Neuron (in vitro differentiated cells): ENCODE results near the gene TTLL9.
A peak's percentile ranks its signal among the peaks of the same experiment; 100 is the strongest.

ENCODE experiments used
- H2AFZ ChIP-seq: one replicate; pipeline ENCODE4 v1.6.1; 2013; ENCODE audit warnings: low read depth, mild to moderate bottlenecking, inconsistent platforms, low read length, moderate library complexity
- H3K27me3 ChIP-seq: one replicate; pipeline ENCODE4 v1.6.1; 2013; ENCODE audit warnings: low read length; ENCODE audit not compliant: insufficient read depth
- H3K36me3 ChIP-seq: one replicate; pipeline ENCODE4 v1.6.1; 2013; ENCODE audit warnings: low read length; ENCODE audit not compliant: insufficient read depth
- H3K4me1 ChIP-seq: one replicate; pipeline ENCODE4 v1.6.1; 2013; ENCODE audit warnings: low read length; ENCODE audit not compliant: insufficient read depth
- H3K4me3 ChIP-seq: 2 replicates; pipeline ENCODE4 v1.5.1; 2013; ENCODE audit warnings: mild to moderate bottlenecking, low read length, moderate library complexity
- H3K9me3 ChIP-seq: one replicate; pipeline ENCODE4 v1.6.1; 2013; ENCODE audit warnings: low read length

The TTLL9 gene

DNA sequence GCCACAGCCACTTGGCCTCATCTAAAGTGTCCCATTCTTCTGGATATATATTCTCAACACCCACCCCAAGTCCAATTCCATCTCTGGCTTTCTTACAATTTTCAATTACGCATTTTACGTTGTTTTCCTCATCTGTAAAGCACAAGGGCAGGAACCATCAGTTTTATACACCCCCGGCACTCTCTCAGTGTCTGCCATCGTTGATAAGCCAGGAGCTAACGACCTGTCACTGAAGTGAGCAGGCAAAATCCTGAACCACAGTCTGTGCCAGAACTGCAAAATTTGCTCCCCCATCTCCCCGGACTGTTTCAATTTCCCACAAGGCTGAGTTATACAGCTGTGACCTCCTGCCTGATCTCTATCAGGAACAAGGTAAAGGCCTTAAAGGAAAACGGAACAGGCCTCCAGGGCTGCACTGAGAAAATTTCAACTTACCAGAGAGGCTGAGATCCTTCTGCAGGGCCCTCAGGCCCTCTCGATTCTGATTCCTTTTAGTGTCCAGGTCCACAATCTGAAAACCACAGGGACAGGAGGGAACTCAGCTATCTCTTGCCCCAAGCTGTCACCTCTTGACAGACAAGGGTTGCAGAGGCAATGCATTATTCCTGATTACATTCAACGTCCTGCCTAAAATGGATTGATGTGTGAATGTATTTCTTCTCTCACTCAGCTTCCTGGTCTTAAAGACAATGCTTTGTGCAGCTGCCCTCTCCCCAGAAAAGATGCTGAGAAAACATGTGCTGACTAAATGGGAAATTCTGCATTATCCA, 79.6 kb downstream of the TTLL9 start:
- H2AFZ ChIP-seq = no peak overlapping the region
- peaks cover 51% of the 10 kb centered on the region for H3K36me3 ChIP-seq
- H3K9me3 ChIP-seq = peaks cover 6% of the 10 kb centered on the region
- peaks cover 3% of the 10 kb centered on the region for H3K27me3 ChIP-seq
- H3K4me1 ChIP-seq = peaks cover 14% of the 10 kb centered on the region
- peak overlapping the region; percentile 100 for H3K4me3 ChIP-seq

DNA sequence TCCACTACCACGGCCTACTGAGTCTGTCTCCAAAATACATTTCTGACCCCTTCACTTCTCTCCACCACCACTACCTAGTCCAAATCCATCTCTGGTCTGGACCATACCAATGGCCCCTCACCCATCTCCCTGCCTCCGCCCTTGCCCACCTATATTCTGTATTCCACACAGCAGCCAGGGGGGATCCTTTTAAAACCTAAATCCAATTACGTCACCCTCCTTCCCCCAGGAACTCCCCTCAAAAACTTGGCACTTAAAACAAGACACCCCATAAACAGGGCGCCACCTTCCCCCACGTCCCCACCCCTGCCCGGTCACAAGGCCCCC, 80.7 kb downstream of the TTLL9 start:
- Histone ChIP-seq H2AFZ (peak overlapping the region; percentile 84), H3K4me1 (peaks cover 14% of the 10 kb centered on the region), H3K27me3 (peaks cover 3% of the 10 kb centered on the region), H3K9me3 (peaks cover 6% of the 10 kb centered on the region), H3K4me3 (peak overlapping the region; percentile 100), H3K36me3 (peaks cover 40% of the 10 kb centered on the region)

DNA sequence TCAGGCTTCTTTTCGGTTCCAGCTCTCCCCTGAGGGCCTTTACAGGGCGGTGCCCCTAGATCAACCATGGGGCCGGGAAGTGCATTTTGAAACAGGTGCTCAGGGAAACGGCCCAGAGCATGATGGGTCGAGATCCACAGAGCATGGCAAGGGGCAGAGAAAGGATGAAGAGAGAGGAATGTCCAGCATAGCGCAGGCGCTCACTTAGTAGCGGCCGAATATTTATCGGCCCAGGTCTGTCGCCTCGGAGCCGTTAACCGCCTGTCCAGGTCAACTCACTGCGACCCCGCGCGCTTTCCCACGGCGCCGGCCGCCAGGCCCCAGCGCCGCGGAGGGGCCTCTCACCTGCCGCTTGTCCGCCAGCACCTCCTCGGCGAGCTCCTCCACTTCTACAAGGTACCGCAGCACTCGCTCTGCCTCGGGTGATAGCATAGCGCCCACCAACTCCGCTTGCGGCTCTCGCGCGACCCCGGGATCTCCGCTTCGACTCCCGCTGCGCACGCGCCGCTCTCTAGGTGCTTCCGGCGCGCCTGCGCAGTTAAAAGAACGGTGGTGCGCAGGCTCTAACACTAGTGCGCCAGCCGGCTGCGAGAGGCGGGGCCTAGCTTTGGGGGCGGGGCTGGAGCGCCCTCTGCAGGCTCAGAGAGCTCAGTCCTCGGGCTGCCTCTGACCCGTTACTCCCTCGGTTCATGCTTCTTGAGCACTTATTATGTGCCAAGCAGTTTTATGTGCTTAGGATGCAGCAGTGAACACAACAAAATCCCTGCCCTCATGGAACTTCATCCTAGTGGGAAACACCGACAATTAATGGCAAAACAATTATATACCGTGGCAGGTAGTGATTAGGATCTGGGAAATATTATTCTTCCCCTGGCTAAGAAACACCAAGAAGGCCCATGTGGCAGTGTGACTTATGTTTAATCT, 81.4 kb downstream of the TTLL9 start, which contains the start of gene PDRG1:
PDRG1 (minus strand) TSS at position 517 of the 924 bp plus-strand sequence; CDS start at position 432, 85 bp downstream.
- H2AFZ ChIP-seq = peak within 1 kb of the TSS; percentile 84
- H3K9me3 ChIP-seq = peaks cover 6% of the 10 kb centered on the region
- H3K4me1 ChIP-seq = peaks cover 14% of the 10 kb centered on the region
- H3K36me3 ChIP-seq = peaks cover 34% of the 10 kb centered on the region
- peaks cover 3% of the 10 kb centered on the region for H3K27me3 ChIP-seq
- H3K4me3 ChIP-seq = peak within 1 kb of the TSS; percentile 100

DNA sequence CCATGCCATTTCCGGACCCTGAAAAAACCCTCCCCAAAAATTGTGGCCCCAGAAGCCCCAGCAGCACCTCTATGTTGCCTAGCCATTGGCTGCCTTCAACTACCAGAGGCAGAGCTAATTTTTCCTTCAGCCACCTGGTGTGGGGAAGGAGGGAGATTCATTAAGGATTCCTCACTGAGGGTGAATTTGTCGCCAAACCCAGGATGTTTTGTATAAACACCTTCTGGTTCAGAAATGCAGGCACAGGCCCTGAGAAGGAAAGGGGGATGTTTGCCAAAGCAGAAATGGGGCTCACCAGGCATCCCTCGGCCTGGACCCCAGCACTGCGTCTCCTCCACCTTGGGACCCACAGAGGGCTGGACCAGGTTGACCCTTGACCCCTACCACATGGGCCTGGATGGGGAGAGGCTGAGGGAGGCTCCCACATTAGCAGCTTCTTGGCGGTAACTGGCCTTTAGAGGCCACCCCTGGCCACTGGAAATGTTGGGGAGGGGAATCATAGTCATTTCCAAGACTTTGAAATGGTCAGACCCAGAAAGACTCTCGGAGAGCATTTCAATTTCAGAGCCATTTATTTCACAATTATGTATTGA, 83.2 kb downstream of the TTLL9 start:
- Histone ChIP-seq H3K36me3 (peaks cover 15% of the 10 kb centered on the region), H3K9me3 (no peaks in the 10 kb centered on the region)

DNA sequence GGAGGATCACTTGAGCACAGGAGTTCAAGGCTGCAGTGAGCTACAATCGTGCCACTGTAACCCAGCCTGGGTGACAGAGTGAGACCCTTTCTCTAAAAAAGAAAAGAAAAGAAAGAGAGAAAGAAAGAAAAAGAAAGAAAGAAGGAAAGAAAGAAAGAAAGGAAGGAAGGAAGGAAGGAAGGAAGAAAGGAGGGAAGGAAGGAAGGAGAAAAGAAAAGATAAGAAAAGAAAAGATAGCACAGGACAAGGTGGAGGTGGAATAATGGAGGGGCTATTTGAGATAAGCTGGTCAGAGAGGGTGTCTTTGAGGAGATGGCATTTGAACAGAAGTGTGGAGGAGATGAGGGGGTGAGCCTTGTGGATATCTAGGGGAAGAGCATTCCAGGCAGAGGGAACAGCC, 84.1 kb downstream of the TTLL9 start:
- Histone ChIP-seq H3K4me1 (peaks cover 14% of the 10 kb centered on the region), H3K27me3 (peaks cover 6% of the 10 kb centered on the region), H3K4me3 (no peak overlapping the region), H3K36me3 (peaks cover 8% of the 10 kb centered on the region), H2AFZ (no peak overlapping the region), H3K9me3 (no peaks in the 10 kb centered on the region)

More for the DNA sequence above, 83.2 kb downstream of the TTLL9 start:
- H2AFZ ChIP-seq = no peak overlapping the region
- peaks cover 3% of the 10 kb centered on the region for H3K27me3 ChIP-seq
- H3K4me3 ChIP-seq = no peak overlapping the region
- H3K4me1 ChIP-seq = peaks cover 14% of the 10 kb centered on the region

DNA sequence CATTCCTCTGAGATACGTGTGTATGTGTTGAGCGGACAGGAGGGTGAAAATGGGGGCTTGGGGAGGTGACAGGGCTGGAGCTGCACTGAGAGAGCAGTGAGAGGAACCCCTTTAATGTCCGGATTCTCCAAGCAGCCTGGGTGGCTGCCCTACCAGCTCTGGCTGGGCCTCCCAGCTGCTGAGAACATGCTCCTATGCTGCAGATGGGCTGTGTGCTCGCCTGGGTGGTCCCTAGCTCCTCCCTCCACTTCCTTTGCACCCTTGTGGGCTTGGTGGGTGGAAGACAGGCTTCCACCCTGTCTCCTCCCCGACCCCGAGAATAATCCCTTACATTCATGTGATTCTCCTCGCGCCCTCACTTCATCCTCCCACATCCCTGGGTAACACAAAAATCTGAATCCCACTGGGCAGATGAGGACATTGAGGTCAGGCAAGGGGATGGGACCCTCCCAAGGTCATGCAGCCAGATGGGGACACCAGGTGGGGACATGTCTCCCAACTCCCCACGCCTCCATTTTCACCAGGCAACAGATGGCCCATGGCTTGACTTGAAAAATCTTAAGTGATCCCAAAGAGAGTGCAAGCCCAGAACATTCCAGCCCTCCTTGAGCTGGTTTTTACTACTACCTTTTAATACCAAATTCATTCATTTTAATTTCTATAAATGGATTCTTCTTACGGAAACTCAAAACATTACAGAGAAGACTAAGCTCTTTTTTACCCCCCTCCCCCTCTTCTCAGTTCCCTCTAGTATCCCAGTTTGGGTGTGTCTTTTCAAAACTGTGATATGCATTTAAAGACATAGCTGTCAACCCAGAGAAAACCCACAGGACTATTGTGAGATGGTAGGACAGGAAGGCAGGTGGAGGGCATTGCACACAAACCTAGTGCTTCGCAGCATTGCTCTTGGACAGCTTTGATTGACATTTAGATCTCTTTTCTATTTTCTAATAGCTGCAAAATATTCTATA, 86.4 kb downstream of the TTLL9 start:
- Histone ChIP-seq H3K4me3 (no peak overlapping the region), H3K27me3 (peaks cover 11% of the 10 kb centered on the region), H2AFZ (no peak overlapping the region), H3K9me3 (no peaks in the 10 kb centered on the region), H3K36me3 (no peaks in the 10 kb centered on the region), H3K4me1 (no peaks in the 10 kb centered on the region)

DNA sequence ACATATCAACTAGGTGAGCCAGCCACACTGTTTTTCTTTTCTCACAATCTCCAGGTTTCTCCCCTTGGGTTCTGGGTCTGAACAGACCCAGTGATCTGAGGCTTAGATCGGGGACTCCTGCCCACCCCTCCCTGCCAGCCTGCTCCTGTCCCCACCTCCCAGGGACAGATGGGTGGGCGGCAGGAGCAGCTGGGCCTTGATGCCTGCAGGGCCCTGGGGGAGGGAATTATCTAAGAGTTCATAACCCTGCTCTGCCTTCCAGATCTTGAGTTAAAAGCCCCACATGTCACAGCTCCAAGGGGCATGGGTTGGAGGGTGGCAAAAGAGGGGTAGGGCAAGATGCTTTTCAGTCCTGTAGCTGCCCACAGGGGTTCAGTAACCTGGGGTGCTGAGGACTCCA, 92.3 kb downstream of the TTLL9 start:
- Histone ChIP-seq H2AFZ (no peak overlapping the region), H3K27me3 (peaks cover 48% of the 10 kb centered on the region), H3K4me3 (no peak overlapping the region), H3K9me3 (no peaks in the 10 kb centered on the region), H3K4me1 (peaks cover 2% of the 10 kb centered on the region), H3K36me3 (no peaks in the 10 kb centered on the region)

DNA sequence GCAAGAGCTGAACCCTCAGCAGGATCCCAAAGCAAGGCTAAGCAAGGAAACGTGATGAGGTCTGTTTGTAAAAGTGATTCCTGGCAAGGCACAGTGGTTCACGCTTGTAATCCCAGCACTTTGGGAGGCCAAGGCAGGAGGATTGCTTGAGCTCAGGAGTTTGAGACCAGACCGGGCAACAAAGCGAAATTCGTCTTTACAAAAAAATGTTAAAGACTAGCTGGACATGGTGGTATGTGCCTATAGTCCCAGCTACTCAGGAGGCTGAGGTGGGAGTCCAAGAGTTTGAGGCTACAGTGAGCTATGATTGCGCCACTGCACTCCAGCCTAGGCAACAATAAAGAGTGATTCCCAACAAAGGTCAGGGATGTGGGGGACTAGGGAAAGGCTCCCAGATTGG, 93.5 kb downstream of the TTLL9 start:
- Histone ChIP-seq H3K4me1 (peaks cover 2% of the 10 kb centered on the region), H3K4me3 (no peak overlapping the region), H3K36me3 (no peaks in the 10 kb centered on the region), H2AFZ (no peak overlapping the region), H3K9me3 (no peaks in the 10 kb centered on the region), H3K27me3 (peaks cover 48% of the 10 kb centered on the region)

DNA sequence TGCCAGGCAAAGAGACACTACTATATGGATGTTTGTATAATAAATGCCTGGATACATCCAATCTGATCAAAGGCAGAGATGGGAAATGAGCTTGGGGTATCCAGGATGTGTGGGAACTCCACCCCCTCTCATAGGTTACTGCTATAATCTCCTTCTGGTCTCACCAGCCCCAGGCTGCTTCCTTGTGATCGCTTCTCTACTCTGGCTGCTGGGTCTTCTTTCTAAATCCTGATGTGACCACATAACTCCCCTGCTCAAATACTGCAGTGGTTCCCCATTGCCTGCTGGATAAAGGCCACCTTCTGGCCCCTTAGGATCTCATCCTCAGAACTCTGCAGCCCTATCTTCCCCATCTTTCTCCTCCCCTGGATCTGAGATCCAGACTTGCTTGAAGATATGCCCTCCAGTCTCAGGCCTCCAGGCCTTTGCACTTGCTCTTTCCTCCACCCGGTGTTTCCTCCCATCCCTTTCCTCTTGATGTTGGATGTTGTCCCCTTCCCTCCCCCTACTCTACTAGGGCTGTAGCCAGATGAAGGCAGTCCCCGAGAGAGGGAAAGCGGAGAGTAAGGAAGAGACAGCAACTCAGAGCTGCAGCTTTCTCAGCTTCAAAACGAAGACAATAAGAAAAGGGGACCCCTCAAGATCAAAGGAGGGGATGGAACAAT, 96.7 kb downstream of the TTLL9 start:
- no peak overlapping the region for H2AFZ ChIP-seq
- no peaks in the 10 kb centered on the region for H3K9me3 ChIP-seq
- peaks cover 2% of the 10 kb centered on the region for H3K4me1 ChIP-seq
- H3K4me3 ChIP-seq = peak overlapping the region; percentile 50
- peaks cover 48% of the 10 kb centered on the region for H3K27me3 ChIP-seq
- H3K36me3 ChIP-seq = no peaks in the 10 kb centered on the region

DNA sequence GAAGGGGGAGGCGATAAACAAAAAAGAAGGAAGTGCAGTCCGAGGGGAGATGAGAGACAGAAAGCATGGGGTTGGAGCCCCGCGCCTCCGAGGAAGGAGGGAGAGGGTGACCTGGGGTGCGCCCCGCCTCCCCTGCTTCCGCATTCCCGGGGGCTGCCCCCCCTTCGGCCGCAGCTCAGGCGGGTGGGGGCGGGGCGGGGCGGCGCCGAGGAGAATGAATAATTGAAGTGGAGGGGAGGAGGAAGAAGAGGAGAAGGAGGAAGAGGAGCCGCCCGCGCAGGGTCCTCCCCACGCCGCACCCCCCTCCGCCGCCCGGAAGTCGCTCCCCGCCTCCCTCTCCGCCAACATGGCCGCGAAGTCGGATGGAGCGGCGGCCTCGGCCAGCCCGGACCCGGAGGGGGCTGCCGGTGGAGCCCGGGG, 97.4 kb downstream of the TTLL9 start, which contains the start of gene XKR7:
XKR7 (plus strand) TSS at position 322 of the 420 bp plus-strand sequence; CDS start at position 347, 25 bp downstream.
- peaks cover 45% of the 10 kb centered on the region for H3K27me3 ChIP-seq

DNA sequence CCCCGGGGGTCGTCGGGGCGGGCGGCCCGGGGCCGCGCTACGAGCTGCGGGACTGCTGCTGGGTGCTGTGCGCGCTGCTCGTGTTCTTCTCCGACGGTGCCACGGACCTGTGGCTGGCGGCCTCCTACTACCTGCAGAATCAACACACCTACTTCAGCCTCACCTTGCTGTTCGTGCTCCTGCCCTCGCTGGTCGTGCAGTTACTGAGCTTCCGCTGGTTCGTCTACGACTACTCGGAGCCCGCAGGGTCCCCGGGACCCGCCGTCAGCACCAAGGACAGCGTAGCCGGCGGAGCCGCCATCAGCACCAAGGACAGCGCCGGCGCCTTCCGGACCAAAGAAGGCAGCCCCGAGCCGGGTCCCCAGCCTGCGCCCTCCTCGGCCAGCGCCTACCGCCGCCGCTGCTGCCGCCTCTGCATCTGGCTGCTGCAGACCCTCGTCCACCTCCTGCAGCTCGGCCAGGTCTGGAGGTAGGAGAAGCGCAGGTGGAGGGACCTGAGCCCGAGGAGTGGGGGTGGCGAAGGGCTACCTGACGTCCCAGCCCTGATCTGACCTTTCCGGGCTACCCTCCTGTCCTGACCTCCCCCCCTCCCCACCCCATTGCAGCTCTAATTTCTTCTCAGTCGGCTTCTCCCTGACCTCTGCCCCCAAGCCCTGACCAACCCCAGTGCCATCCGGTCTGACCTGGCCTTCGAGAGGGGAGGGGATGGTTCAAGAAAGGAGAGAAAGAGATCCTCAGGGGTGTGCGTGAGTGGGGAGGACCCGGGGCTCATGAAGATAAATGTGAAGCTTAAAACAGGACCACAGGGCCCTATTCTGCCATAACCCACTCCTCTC, 98.1 kb downstream of the TTLL9 start:
- Histone ChIP-seq H3K4me3 (peak overlapping the region; percentile 50), H2AFZ (no peak overlapping the region), H3K9me3 (no peaks in the 10 kb centered on the region), H3K4me1 (peaks cover 2% of the 10 kb centered on the region), H3K27me3 (peaks cover 43% of the 10 kb centered on the region), H3K36me3 (no peaks in the 10 kb centered on the region)

More for the DNA sequence above, 97.4 kb downstream of the TTLL9 start, which contains the start of gene XKR7:
- no peaks in the 10 kb centered on the region for H3K36me3 ChIP-seq
- no peak within 1 kb of the TSS for H2AFZ ChIP-seq
- H3K4me1 ChIP-seq = peaks cover 2% of the 10 kb centered on the region
- H3K4me3 ChIP-seq = peak within 1 kb of the TSS; percentile 50
- H3K9me3 ChIP-seq = no peaks in the 10 kb centered on the region
